ENCODE results near the gene AGAP1.

Gene AGAP1

GRCh38 chr2:235983016-235983415, 489.2 kb downstream of the AGAP1 start:
- Histone ChIP-seq H3K27me3 (ENCODE audit: control insufficient read depth, insufficient read depth, low read length) (no peaks in the 10 kb centered on the region), H3K4me3 (ENCODE audit: low read length) (no peak overlapping the region)

GRCh38 chr2:235984552-235984951, 490.7 kb downstream of the AGAP1 start:
- H3K9me3 ChIP-seq (ENCODE audit: control insufficient read depth, low read length): no peaks in the 10 kb centered on the region
- no peaks in the 10 kb centered on the region for H3K36me3 ChIP-seq (ENCODE audit: control insufficient read depth, insufficient read depth, low read length)
- no peak overlapping the region for H3K4me3 ChIP-seq (ENCODE audit: low read length)
- no peaks in the 10 kb centered on the region for H3K4me1 ChIP-seq (ENCODE audit: control insufficient read depth, insufficient read depth, low read length)
- H3K27me3 ChIP-seq (ENCODE audit: control insufficient read depth, insufficient read depth, low read length): no peaks in the 10 kb centered on the region
- no peak overlapping the region for H3K9ac ChIP-seq (ENCODE audit: low read length)

More at GRCh38 chr2:235983016-235983415, 489.2 kb downstream of the AGAP1 start:
- no peaks in the 10 kb centered on the region for H3K4me1 ChIP-seq (ENCODE audit: control insufficient read depth, insufficient read depth, low read length)
- H3K9me3 ChIP-seq (ENCODE audit: control insufficient read depth, low read length): no peaks in the 10 kb centered on the region
- no peaks in the 10 kb centered on the region for H3K36me3 ChIP-seq (ENCODE audit: control insufficient read depth, insufficient read depth, low read length)
- H3K9ac ChIP-seq (ENCODE audit: low read length): no peak overlapping the region

- Histone ChIP-seq H3K36me3 (ENCODE audit: control insufficient read depth, insufficient read depth, low read length) (no peaks in the 10 kb centered on the region), H3K4me3 (ENCODE audit: low read length) (no peak overlapping the region), H3K27me3 (ENCODE audit: control insufficient read depth, insufficient read depth, low read length) (no peaks in the 10 kb centered on the region), H3K9me3 (ENCODE audit: control insufficient read depth, low read length) (no peaks in the 10 kb centered on the region), H3K4me1 (ENCODE audit: control insufficient read depth, insufficient read depth, low read length) (no peaks in the 10 kb centered on the region), H3K9ac (ENCODE audit: low read length) (no peak overlapping the region)
Measured at GRCh38 chr2:235986361-235986760, 492.5 kb downstream of the AGAP1 start.

GRCh38 chr2:235988271-235989015, 494.6 kb downstream of the AGAP1 start:
- Histone ChIP-seq H3K36me3 (ENCODE audit: control insufficient read depth, insufficient read depth, low read length) (no peaks in the 10 kb centered on the region), H3K9me3 (ENCODE audit: control insufficient read depth, low read length) (no peaks in the 10 kb centered on the region), H3K9ac (ENCODE audit: low read length) (no peak overlapping the region)

GRCh38 chr2:235989591-235989990, 495.7 kb downstream of the AGAP1 start:
- no peak overlapping the region for H3K4me3 ChIP-seq (ENCODE audit: low read length)
- no peaks in the 10 kb centered on the region for H3K36me3 ChIP-seq (ENCODE audit: control insufficient read depth, insufficient read depth, low read length)
- no peak overlapping the region for H3K9ac ChIP-seq (ENCODE audit: low read length)
- no peaks in the 10 kb centered on the region for H3K27me3 ChIP-seq (ENCODE audit: control insufficient read depth, insufficient read depth, low read length)
- H3K9me3 ChIP-seq (ENCODE audit: control insufficient read depth, low read length): no peaks in the 10 kb centered on the region
- H3K4me1 ChIP-seq (ENCODE audit: control insufficient read depth, insufficient read depth, low read length): no peaks in the 10 kb centered on the region

More at GRCh38 chr2:235988271-235989015, 494.6 kb downstream of the AGAP1 start:
- H3K4me3 ChIP-seq (ENCODE audit: low read length): no peak overlapping the region
- H3K27me3 ChIP-seq (ENCODE audit: control insufficient read depth, insufficient read depth, low read length): no peaks in the 10 kb centered on the region
- no peaks in the 10 kb centered on the region for H3K4me1 ChIP-seq (ENCODE audit: control insufficient read depth, insufficient read depth, low read length)

- Histone ChIP-seq H3K9ac (ENCODE audit: low read length) (no peak overlapping the region), H3K4me1 (ENCODE audit: control insufficient read depth, insufficient read depth, low read length) (no peaks in the 10 kb centered on the region), H3K27me3 (ENCODE audit: control insufficient read depth, insufficient read depth, low read length) (no peaks in the 10 kb centered on the region), H3K9me3 (ENCODE audit: control insufficient read depth, low read length) (no peaks in the 10 kb centered on the region), H3K36me3 (ENCODE audit: control insufficient read depth, insufficient read depth, low read length) (no peaks in the 10 kb centered on the region), H3K4me3 (ENCODE audit: low read length) (no peak overlapping the region)
Measured at GRCh38 chr2:235990344-235990743, 496.5 kb downstream of the AGAP1 start.

- no peaks in the 10 kb centered on the region for H3K4me1 ChIP-seq (ENCODE audit: control insufficient read depth, insufficient read depth, low read length)
- H3K36me3 ChIP-seq (ENCODE audit: control insufficient read depth, insufficient read depth, low read length): no peaks in the 10 kb centered on the region
- no peak overlapping the region for H3K4me3 ChIP-seq (ENCODE audit: low read length)
- H3K9ac ChIP-seq (ENCODE audit: low read length): no peak overlapping the region
- H3K27me3 ChIP-seq (ENCODE audit: control insufficient read depth, insufficient read depth, low read length): no peaks in the 10 kb centered on the region
- H3K9me3 ChIP-seq (ENCODE audit: control insufficient read depth, low read length): no peaks in the 10 kb centered on the region
Measured at GRCh38 chr2:235992024-235992423, 498.2 kb downstream of the AGAP1 start.

GRCh38 chr2:235996419-235996818, 502.6 kb downstream of the AGAP1 start:
- no peak overlapping the region for H3K4me3 ChIP-seq (ENCODE audit: low read length)
- H3K4me1 ChIP-seq (ENCODE audit: control insufficient read depth, insufficient read depth, low read length): no peaks in the 10 kb centered on the region
- no peaks in the 10 kb centered on the region for H3K27me3 ChIP-seq (ENCODE audit: control insufficient read depth, insufficient read depth, low read length)
- no peak overlapping the region for H3K9ac ChIP-seq (ENCODE audit: low read length)
- H3K9me3 ChIP-seq (ENCODE audit: control insufficient read depth, low read length): no peaks in the 10 kb centered on the region
- H3K36me3 ChIP-seq (ENCODE audit: control insufficient read depth, insufficient read depth, low read length): no peaks in the 10 kb centered on the region

GRCh38 chr2:235999011-235999410, 505.2 kb downstream of the AGAP1 start:
- no peaks in the 10 kb centered on the region for H3K9me3 ChIP-seq (ENCODE audit: control insufficient read depth, low read length)
- H3K9ac ChIP-seq (ENCODE audit: low read length): no peak overlapping the region
- H3K27me3 ChIP-seq (ENCODE audit: control insufficient read depth, insufficient read depth, low read length): no peaks in the 10 kb centered on the region
- H3K4me3 ChIP-seq (ENCODE audit: low read length): no peak overlapping the region
- H3K4me1 ChIP-seq (ENCODE audit: control insufficient read depth, insufficient read depth, low read length): no peaks in the 10 kb centered on the region
- no peaks in the 10 kb centered on the region for H3K36me3 ChIP-seq (ENCODE audit: control insufficient read depth, insufficient read depth, low read length)

GRCh38 chr2:236001166-236001828, 507.5 kb downstream of the AGAP1 start:
- Histone ChIP-seq H3K9me3 (ENCODE audit: control insufficient read depth, low read length) (no peaks in the 10 kb centered on the region), H3K36me3 (ENCODE audit: control insufficient read depth, insufficient read depth, low read length) (no peaks in the 10 kb centered on the region), H3K27me3 (ENCODE audit: control insufficient read depth, insufficient read depth, low read length) (no peaks in the 10 kb centered on the region), H3K9ac (ENCODE audit: low read length) (no peak overlapping the region), H3K4me1 (ENCODE audit: control insufficient read depth, insufficient read depth, low read length) (no peaks in the 10 kb centered on the region), H3K4me3 (ENCODE audit: low read length) (no peak overlapping the region)

GRCh38 chr2:236001854-236002253, 508.0 kb downstream of the AGAP1 start:
- Histone ChIP-seq H3K4me3 (ENCODE audit: low read length) (no peak overlapping the region), H3K9me3 (ENCODE audit: control insufficient read depth, low read length) (no peaks in the 10 kb centered on the region), H3K9ac (ENCODE audit: low read length) (no peak overlapping the region), H3K27me3 (ENCODE audit: control insufficient read depth, insufficient read depth, low read length) (no peaks in the 10 kb centered on the region), H3K4me1 (ENCODE audit: control insufficient read depth, insufficient read depth, low read length) (no peaks in the 10 kb centered on the region), H3K36me3 (ENCODE audit: control insufficient read depth, insufficient read depth, low read length) (no peaks in the 10 kb centered on the region)

GRCh38 chr2:236008006-236008405, 514.2 kb downstream of the AGAP1 start:
- no peak overlapping the region for H3K4me3 ChIP-seq (ENCODE audit: low read length)
- no peak overlapping the region for H3K9ac ChIP-seq (ENCODE audit: low read length)
- H3K36me3 ChIP-seq (ENCODE audit: control insufficient read depth, insufficient read depth, low read length): no peaks in the 10 kb centered on the region
- no peaks in the 10 kb centered on the region for H3K4me1 ChIP-seq (ENCODE audit: control insufficient read depth, insufficient read depth, low read length)
- no peaks in the 10 kb centered on the region for H3K27me3 ChIP-seq (ENCODE audit: control insufficient read depth, insufficient read depth, low read length)
- H3K9me3 ChIP-seq (ENCODE audit: control insufficient read depth, low read length): no peaks in the 10 kb centered on the region

Measured in mucosa of stomach (tissue), 1 donor.